SK-N-SH (cell line): ENCODE measurements around the gene CLDN18.

ENCODE experiments used
- POLR2AphosphoS5 ChIP-seq: IDR thresholded peaks from 2 replicates; pipeline ENCODE4 v1.6.1; 2012; ENCODE audit warnings: low read depth, low read length
- TF ChIP-seq, protein P1 (sequence below): IDR thresholded peaks from 2 replicates; pipeline ENCODE4 v1.6.1; 2012; ENCODE audit warnings: mild to moderate bottlenecking, low read depth, low read length, moderate library complexity
- TF ChIP-seq, protein P2 (sequence below): IDR thresholded peaks from 2 replicates; pipeline ENCODE4 v1.4.0; 2012; ENCODE audit warnings: low read depth, borderline replicate concordance

DNA sequence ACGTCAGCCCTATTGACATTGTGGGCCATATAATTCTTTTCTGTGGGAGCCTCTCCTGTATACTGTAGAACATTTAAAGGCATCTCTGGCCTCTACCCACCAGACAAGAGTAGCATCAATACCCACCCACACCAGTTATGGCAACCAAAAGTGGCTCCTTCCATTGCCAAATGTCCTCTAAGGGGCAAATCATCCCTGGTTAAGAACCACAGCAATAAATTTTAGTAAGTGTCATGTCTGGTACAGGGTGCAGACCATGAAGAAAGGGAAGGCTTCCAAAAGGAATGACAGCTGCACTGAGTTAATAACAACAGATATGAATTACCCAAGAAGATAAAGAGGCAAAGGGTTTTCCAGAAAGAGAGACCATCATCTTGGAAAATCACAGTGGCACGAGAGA lies 6.9 kb upstream of the CLDN18 start:
- TF ChIP-seq, protein P1, sequence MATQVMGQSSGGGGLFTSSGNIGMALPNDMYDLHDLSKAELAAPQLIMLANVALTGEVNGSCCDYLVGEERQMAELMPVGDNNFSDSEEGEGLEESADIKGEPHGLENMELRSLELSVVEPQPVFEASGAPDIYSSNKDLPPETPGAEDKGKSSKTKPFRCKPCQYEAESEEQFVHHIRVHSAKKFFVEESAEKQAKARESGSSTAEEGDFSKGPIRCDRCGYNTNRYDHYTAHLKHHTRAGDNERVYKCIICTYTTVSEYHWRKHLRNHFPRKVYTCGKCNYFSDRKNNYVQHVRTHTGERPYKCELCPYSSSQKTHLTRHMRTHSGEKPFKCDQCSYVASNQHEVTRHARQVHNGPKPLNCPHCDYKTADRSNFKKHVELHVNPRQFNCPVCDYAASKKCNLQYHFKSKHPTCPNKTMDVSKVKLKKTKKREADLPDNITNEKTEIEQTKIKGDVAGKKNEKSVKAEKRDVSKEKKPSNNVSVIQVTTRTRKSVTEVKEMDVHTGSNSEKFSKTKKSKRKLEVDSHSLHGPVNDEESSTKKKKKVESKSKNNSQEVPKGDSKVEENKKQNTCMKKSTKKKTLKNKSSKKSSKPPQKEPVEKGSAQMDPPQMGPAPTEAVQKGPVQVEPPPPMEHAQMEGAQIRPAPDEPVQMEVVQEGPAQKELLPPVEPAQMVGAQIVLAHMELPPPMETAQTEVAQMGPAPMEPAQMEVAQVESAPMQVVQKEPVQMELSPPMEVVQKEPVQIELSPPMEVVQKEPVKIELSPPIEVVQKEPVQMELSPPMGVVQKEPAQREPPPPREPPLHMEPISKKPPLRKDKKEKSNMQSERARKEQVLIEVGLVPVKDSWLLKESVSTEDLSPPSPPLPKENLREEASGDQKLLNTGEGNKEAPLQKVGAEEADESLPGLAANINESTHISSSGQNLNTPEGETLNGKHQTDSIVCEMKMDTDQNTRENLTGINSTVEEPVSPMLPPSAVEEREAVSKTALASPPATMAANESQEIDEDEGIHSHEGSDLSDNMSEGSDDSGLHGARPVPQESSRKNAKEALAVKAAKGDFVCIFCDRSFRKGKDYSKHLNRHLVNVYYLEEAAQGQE = no peak
- TF ChIP-seq, protein P2, sequence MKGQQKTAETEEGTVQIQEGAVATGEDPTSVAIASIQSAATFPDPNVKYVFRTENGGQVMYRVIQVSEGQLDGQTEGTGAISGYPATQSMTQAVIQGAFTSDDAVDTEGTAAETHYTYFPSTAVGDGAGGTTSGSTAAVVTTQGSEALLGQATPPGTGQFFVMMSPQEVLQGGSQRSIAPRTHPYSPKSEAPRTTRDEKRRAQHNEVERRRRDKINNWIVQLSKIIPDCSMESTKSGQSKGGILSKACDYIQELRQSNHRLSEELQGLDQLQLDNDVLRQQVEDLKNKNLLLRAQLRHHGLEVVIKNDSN = no peak
- TF ChIP-seq POLR2AphosphoS5 = no peak
